Measurements from ENCODE around the gene CFAP61.
A peak's percentile ranks its signal among the peaks of the same experiment; 100 is the strongest.
"Not testable (repeated sequence)": the region's sequence is repeated elsewhere in the genome, so short reads cannot be mapped to it uniquely, and the experiment has no call there.

The CFAP61 gene, protein sequence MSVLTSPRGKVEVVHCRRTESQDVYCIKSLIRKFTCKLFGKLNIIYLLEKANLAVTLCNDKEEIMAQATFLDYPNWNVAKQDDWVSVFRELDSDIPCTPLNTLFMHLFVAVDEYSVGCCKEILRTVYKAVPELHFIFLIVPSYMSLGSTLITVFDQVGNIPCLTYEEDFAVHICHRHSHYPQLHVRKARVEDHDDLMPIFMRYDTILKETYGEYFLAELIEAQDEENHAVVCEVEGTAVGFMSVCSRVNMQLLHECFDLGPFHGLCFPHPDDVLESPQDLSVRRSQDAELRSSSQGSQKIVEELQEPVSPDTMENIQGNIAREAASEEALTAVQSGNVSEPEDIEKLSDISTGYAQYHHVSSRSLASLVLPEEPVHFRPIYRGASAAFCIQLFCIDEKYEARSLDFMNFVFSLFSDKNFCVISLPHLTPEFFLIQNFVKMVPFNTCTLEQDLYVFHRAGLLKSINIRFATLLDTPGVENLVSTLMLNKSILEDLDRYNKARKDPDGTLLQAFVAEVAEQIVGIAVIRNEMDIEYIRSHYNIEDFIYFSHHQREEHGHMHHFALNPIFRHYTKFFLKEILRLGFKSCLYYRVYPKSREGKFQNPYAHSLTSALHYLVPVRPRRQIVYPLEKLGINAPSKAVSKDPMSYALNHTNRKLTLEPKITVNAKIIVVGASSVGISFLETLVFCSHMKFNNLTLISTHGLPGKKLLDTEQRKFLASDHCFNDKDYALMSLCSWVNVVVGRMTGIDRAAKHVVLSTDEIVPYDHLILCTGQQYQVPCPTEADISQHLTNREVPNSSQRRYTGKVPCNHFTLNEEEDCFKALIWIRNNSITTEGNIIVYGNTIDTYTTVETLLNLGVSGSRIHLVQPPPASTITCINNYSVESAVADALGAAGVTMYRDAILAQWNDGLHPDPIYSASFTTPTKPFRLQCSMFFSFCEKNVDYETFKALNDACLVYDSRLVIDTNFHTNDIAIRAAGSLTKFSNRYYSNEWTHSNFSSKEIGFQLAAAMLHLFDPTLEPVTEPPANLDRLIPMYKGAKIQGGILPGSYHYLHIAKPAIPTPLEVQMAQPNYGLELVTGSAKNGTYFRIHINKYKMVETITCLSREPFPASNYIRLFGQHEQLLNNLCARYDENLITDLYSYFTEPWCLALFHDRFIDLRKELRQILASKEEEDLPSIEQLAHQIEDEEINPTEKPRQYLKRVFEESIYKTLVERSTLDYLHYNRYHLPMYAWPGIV

GRCh38 chr20:20052074-20052970 lies at the start of gene CFAP61, which contains the start of gene CRNKL1:
CFAP61 (plus strand) TSS chr20:20052532; CDS start chr20:20056654, 4,122 bp downstream.
CRNKL1 (minus strand) TSS chr20:20052466; CDS start chr20:20052342, 124 bp downstream.
- H3K4me3 ChIP-seq (replicated peaks; ENCODE audit: low read depth, low read length) = peak within 1 kb of the TSS; percentile 96
- peak; percentile 95 for DNase-seq (ENCODE audit: extremely low read depth, low read depth)
- no peak for TF ChIP-seq CTCF (IDR thresholded peaks at IDR 0.05; ENCODE audit: low read depth, low read length, missing control alignments)

- H3K4me3 ChIP-seq (replicated peaks; ENCODE audit: low read depth, low read length) = no peak overlapping the region
- DNase-seq (ENCODE audit: extremely low read depth, low read depth) = no peak
- no peak for TF ChIP-seq CTCF (IDR thresholded peaks at IDR 0.05; ENCODE audit: low read depth, low read length, missing control alignments)
These were observed 49.0 kb upstream of the CFAP61 start for GRCh38 chr20:20003031-20003954.

DNA sequence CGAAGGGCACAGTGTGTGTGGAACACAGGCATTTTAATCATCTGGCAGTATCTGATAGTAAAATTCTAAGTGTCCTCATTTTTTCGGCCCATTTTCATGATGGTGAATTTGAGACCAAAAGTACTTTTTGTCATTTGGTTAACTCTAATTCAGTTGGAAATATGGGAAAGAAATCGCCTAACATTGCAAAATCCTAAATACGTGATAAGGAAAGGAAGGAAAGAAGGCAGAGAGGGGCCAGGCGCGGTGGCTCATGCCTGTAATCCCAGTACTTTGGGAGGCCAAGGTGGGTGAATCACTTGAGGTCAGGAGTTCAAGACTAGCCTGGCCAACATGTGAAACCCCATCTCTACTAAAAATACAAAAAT lies 48.4 kb upstream of the CFAP61 start:
- not testable (repeated sequence) for DNase-seq (ENCODE audit: extremely low read depth, low read depth); H3K4me3 ChIP-seq (replicated peaks; ENCODE audit: low read depth, low read length)

DNA sequence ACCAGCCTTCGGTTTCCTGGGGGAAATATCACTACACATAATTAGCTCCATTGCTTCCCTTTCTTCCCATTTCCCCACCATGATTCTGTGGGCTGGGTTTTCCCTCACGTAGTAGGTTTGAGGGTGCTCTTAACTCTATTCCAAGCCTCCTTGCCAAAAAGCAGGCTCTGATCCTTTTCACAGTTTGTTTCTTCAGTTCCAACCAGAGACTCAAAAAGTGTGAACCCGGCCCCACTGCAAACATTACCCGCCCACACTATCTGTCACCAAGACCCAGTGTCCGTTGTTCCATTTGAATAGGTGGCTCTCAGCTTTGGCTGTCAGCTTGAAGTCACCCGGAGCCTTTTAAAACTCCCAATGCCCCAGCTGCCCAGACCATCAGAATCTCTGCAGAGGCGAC lies 47.0 kb upstream of the CFAP61 start:
- no peak for TF ChIP-seq CTCF (IDR thresholded peaks at IDR 0.05; ENCODE audit: low read depth, low read length, missing control alignments)
- DNase-seq (ENCODE audit: extremely low read depth, low read depth) = no peak
- no peak overlapping the region for H3K4me3 ChIP-seq (replicated peaks; ENCODE audit: low read depth, low read length)

- TF ChIP-seq CTCF (IDR thresholded peaks at IDR 0.05; ENCODE audit: low read depth, low read length, missing control alignments) = no peak
- no peak overlapping the region for H3K4me3 ChIP-seq (replicated peaks; ENCODE audit: low read depth, low read length)
- DNase-seq (ENCODE audit: extremely low read depth, low read depth) = no peak
These were observed 42.5 kb upstream of the CFAP61 start for GRCh38 chr20:20009784-20010253.
